Lower leg skin (tissue), 4 donors: Measurements from ENCODE around the gene HMOX1. TPM values are rescaled to one million over a fixed set of nuclear protein-coding genes. Genes with fewer than 3 reads are reported as not detected.
A peak's percentile ranks its signal among the peaks of the same experiment; 100 is the strongest.

Experiments
- DNase-seq, 2 donors: peaks; one replicate each; pipeline ENCODE4 v3.0.0-alpha.2; 2019; ENCODE audit warnings: low spot score in 2 of 2
- H3K4me3 ChIP-seq: fragments of 200-600 bp; sonication (generic); 2 replicates; pipeline ENCODE4 v1.5.1; 2017; ENCODE audit warnings: mild to moderate bottlenecking, low read depth; ENCODE audit not compliant: poor library complexity, severe bottlenecking
- POLR2A ChIP-seq, 2 donors: fragments of 450-650 bp; IDR thresholded peaks; one replicate each; pipeline ENCODE4 v1.6.1; 2016 to 2017; ENCODE audit warnings: antibody characterized with exemption in 2 of 2, mild to moderate bottlenecking in 1 of 2, moderate library complexity in 1 of 2
- WGBS, 2 donors: methylation state at CpG; one replicate each; pipeline ENCODE4 v1.1.5; 2018; 5-methylcytosine and 5-hydroxymethylcytosine counted together
- intact Hi-C: fragments of 100-400 bp; cut with DNase I; formaldehyde crosslinking; loops from one replicate; pipeline ENCODE4 v1.15.0; 2023; ENCODE audit warnings: low total_unique reads
- total RNA-seq, 4 donors: library from RNA; depleted of rRNA; stranded (reverse); fragments of >200 nt; gene quantifications; one replicate each; pipeline ENCODE4 v1.1.0, GENCODE V29; 2016
- TF ChIP-seq, protein P1 (sequence below), 3 donors: fragments of 450-650 bp; IDR thresholded peaks; one replicate each; pipeline ENCODE4 v1.5.1; 2016; ENCODE audit warnings: antibody characterized with exemption in 3 of 3, mild to moderate bottlenecking in 3 of 3, moderate library complexity in 2 of 3

The HMOX1 gene
- total RNA-seq, 4 donors from 2014 or later: 85.5 to 156 (median 112) TPM

GRCh38 chr22:35376728-35377472 is 4.0 kb upstream of the HMOX1 start:
- peak; percentile 95 to 98 for DNase-seq
- intact Hi-C loops: no loop called here
- WGBS, 2 donors: 4 to 8% methylated on average over 17 of the region's 17 CpGs
- H3K4me3 ChIP-seq: no peak overlapping the region
- TF ChIP-seq POLR2A (IDR thresholded peaks at IDR 0.05): no peak
- TF ChIP-seq, protein P1, sequence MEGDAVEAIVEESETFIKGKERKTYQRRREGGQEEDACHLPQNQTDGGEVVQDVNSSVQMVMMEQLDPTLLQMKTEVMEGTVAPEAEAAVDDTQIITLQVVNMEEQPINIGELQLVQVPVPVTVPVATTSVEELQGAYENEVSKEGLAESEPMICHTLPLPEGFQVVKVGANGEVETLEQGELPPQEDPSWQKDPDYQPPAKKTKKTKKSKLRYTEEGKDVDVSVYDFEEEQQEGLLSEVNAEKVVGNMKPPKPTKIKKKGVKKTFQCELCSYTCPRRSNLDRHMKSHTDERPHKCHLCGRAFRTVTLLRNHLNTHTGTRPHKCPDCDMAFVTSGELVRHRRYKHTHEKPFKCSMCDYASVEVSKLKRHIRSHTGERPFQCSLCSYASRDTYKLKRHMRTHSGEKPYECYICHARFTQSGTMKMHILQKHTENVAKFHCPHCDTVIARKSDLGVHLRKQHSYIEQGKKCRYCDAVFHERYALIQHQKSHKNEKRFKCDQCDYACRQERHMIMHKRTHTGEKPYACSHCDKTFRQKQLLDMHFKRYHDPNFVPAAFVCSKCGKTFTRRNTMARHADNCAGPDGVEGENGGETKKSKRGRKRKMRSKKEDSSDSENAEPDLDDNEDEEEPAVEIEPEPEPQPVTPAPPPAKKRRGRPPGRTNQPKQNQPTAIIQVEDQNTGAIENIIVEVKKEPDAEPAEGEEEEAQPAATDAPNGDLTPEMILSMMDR (IDR thresholded peaks at IDR 0.05): peak in 1 of 3 donors; percentile 24

- intact Hi-C loops: no loop called here
- no peak for DNase-seq
- no peak for TF ChIP-seq POLR2A (IDR thresholded peaks at IDR 0.05)
- TF ChIP-seq, protein P1 (IDR thresholded peaks at IDR 0.05): no peak
- H3K4me3 ChIP-seq: no peak overlapping the region
- WGBS, 2 donors: 80 to 91% methylated on average over 3 of the region's 3 CpGs
Observed at GRCh38 chr22:35377735-35378134, 3.2 kb upstream of the HMOX1 start.

- WGBS, 2 donors: 83 to 94% methylated on average over 3 of the region's 3 CpGs
- intact Hi-C loops: no loop called here
- DNase-seq: no peak
- no peak for TF ChIP-seq POLR2A (IDR thresholded peaks at IDR 0.05)
- TF ChIP-seq, protein P1 (IDR thresholded peaks at IDR 0.05): no peak
- no peak overlapping the region for H3K4me3 ChIP-seq
Observed at GRCh38 chr22:35378621-35379020, 2.3 kb upstream of the HMOX1 start.

DNA sequence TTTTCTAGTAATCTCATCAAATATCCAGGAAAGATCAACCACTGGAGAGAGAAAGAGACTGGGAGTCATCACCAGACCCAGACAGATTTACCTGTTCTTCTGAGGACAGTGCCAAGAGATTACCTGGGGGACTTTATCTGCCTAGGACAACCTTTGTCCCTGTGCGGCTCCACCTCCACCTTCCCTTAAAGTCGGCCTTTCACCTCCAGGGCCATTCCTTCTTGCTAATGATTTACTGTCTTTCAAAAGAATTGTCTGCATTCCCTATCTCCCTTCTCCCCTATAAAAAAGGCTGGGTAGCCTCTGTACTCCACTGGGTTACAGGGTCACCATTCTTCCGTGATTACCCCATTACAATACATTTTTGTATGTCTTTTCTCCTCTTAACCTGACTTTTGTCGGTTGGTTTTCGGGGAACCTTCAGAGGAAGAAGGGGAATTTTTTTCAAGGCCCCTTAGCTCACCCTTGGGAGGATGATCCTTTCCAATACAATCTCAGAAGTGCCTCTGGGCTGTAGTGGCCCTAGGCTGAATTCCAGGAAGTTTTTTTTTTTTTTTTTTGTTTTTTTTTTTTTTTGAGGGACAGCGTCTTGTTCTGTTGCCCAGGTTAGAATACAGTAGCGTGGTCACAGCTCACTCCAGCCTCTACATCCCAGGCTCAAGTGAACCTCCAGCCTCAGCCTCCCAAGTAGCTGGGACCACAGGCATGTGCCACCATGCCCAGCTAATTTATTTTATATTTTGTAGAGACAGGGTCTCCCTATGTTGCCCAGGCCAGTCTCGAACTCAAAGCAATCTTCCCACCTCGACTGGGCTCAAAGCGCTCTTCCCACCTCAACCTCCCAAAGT is 1.5 kb upstream of the HMOX1 start:
- no peak overlapping the region for H3K4me3 ChIP-seq
- DNase-seq: no peak
- intact Hi-C loops: no loop called here
- no peak for TF ChIP-seq POLR2A (IDR thresholded peaks at IDR 0.05)
- WGBS, 2 donors: 87 to 90% methylated on average over 10 of the region's 10 CpGs

DNA sequence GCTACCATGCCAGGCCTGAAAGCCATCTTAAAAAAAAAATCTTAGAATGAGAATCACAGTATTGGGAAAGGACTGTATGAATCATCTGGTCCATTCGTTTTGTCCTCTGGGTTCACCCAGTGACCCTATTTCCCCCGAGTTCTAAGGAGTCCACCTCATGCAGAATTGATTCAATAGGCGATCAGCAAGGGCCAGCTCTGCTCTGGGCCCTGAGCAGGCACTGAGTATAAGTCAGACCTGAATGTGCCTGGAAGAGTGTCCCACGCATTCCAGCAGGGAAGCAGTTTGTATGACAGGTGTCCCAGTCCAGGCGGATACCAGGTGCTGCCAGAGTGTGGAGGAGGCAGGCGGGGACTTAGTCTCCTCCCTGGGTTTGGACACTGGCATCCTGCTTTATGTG is 883 bp upstream of the HMOX1 start:
- intact Hi-C loops: no loop called here
- no peak for TF ChIP-seq POLR2A (IDR thresholded peaks at IDR 0.05)
- H3K4me3 ChIP-seq: no peak overlapping the region
- 76 to 77% methylated on average over 6 of the region's 6 CpGs for WGBS, 2 donors
- no peak for DNase-seq

GRCh38 chr22:35381424-35382009 is 621 bp downstream of the HMOX1 start:
- intact Hi-C loops: no loop called here
- peak in 1 of 2 donors; percentile 30 for DNase-seq
- 40 to 46% methylated on average over 5 of the region's 5 CpGs for WGBS, 2 donors
- peak overlapping the region; percentile 35 for H3K4me3 ChIP-seq
- TF ChIP-seq POLR2A (IDR thresholded peaks at IDR 0.05): no peak
- TF ChIP-seq, protein P1 (IDR thresholded peaks at IDR 0.05): no peak
